GM19023 (cell line): ENCODE measurements around the gene TGFBR3.

ENCODE experiments used
- ATAC-seq: cut with Tn5 transposase; IDR thresholded peaks from one replicate; pipeline ENCODE4 v1.9.1; 2021; ENCODE audit warnings: mild to moderate bottlenecking, moderate library complexity; ENCODE audit not compliant: unreplicated experiment

TGFBR3 gene

DNA sequence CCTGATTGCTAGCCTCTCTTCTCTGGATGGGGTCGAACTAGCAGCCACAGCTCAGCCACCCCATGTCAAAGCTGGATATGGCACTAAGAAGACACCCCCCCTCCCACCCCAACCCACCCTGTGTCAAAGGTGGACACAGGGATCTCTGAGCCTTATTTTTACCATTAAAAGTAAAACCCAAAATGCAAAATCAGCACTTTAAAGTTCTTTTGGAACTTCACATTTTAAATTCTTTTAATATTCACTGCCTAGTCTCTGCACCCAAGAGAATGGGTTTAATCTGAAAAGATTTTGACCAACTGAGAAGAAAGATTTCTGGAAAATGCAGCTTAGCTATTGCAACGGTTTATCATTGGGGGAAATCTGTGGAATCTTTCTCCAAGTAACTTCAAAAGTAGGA lies 167.6 kb downstream of the TGFBR3 start:
- ATAC-seq, result no peak

DNA sequence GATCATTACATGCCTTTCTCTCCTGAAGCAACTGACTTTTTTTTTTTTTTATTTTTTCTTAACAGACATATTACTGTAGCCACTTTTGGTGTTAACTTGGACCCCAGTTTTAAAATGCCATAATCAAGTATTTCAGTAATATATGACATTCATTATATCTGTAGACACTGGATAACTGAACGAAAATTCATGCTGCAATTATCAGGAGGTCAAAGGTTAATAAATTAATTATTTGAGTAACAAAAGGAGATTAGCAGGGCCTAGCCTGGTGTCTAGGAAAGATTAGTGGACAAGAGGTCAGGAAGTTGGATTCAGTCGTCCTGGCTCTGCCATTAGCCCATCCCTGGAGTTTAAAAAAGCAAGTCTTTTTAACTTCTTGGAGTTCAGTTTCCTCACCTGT lies 168.1 kb downstream of the TGFBR3 start:
- no peak for ATAC-seq

GRCh38 chr1:91716339-91716738 lies 169.6 kb downstream of the TGFBR3 start:
- no peak for ATAC-seq

GRCh38 chr1:91715416-91716000 lies 170.4 kb downstream of the TGFBR3 start:
- ATAC-seq, result no peak

GRCh38 chr1:91714867-91715381 lies 171.0 kb downstream of the TGFBR3 start:
- no peak for ATAC-seq

GRCh38 chr1:91712981-91713841 lies 172.7 kb downstream of the TGFBR3 start:
- no peak for ATAC-seq

- ATAC-seq, result no peak
Measured at GRCh38 chr1:91712393-91712792, 173.6 kb downstream of the TGFBR3 start.

GRCh38 chr1:91711504-91712247 lies 174.3 kb downstream of the TGFBR3 start:
- ATAC-seq, result no peak

DNA sequence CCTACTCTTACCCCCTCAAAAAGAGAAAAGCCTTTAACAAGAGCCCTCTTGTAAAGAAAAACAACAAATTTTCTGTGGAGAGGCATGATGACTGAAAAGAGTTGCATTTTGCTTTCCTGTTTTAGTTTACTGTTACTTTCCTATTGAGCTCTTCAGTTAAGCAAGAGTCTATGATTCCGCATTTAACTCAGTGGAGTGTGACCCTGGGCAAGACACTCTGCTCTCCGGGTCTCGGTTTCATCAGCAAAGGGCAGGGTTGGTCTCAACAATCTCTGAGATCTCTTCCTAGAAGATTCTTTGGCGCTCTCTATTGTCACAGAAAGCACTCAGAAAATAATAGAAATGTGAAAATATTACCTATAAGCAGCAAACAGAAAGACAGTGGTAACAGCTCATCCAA lies 175.7 kb downstream of the TGFBR3 start:
- ATAC-seq, result no peak

GRCh38 chr1:91708691-91709090 lies 177.3 kb downstream of the TGFBR3 start:
- ATAC-seq, result no peak

GRCh38 chr1:91707890-91708218 lies 178.1 kb downstream of the TGFBR3 start:
- no peak for ATAC-seq

DNA sequence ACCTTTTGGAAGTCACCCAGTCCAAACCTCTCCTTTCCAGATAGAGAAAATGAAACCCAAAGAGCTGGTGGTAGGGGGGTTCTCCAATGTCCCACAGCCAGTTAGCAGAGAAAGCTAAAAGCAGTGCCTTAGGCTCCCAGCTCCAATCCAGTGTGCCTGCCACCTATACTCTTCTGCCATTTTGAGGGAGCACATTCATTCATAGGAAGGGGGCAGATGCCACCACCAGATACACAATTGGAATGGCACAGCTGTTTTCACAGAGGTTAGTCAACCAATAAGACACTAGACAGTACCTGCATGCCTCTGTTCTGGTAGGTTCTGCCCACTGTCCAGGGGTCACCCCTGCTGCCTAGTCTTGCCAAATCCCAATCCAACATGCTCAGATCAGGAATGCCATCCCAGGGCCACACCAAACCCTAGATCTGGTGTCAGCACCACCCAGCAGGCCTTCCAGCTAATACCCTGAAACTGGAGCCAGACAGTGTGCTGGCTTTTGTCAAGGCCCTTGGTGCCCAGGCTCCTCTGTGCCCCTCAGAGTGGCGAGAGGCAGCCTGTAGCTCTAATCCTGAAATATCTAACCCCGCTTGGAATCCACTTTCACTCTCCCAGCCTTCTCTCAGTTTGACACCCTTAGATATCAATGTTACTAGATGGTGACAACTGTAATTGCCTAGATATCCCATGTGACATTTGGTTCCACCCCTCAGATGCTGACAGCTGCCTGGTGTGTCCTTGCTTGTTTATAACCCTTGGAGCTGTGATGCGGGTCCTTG lies 178.6 kb downstream of the TGFBR3 start:
- ATAC-seq, result no peak

- ATAC-seq, result no peak
Measured at GRCh38 chr1:91706140-91706957, 179.6 kb downstream of the TGFBR3 start.

DNA sequence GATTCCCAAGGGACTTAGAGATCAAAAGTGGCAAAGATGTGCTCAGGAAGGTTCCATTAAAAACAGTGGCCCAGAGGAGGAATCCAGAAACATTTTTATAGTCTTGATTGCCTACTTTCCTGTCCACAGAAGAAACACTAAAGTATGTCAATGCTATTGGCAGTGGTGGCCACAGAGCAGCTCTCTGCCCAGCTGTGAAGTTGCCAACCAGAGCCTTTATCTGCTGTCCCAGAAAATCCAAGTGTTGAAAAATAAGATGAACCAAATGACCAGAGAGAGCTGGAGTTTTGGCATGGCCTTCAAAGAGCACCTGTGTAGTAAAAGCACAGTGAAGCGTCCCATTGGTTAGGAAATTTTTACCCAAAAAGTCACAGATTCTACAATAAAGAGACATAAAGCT lies 181.2 kb downstream of the TGFBR3 start:
- ATAC-seq, result no peak

- no peak for ATAC-seq
Measured at GRCh38 chr1:91703095-91703494, 182.9 kb downstream of the TGFBR3 start.

DNA sequence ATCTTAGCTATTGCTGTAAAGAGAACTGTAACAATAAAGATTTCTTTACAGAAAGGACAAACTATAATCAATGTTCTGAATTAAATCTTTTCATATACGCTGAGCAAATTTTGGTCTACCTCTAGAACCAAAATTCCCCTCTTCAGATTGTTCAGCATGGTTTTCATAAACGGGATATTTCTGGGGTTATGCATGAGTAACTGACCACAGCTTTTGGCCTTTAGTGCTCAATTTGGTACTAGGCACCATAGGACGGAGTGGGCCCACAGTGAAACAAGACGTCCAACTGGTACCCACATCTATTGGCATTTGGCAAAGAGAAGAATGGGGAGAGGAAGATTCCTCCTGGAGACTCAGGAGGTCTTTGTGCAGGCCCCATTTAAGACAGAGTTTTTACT lies 184.5 kb downstream of the TGFBR3 start:
- no peak for ATAC-seq

- ATAC-seq, result no peak
Measured at GRCh38 chr1:91700771-91701471, 185.0 kb downstream of the TGFBR3 start.

DNA sequence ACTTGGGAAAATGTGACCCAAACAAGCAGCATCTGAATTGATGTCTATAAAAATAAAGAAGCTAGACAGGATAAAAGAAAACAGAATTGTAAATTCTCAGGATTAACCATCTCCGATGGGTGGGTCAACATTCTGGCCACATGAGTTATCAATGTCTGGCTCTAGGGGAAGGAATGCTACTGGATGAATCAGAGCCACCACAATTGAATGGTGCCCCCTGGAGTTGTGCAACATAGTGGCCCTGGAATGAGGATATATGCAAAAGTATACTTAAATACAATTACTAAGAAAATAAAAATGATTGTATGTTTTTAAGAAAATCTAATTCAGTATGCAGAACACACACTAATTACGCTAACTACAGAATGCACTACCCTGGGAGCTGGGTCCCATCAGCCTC lies 185.6 kb downstream of the TGFBR3 start:
- ATAC-seq, result no peak

- no peak for ATAC-seq
Measured at GRCh38 chr1:91699339-91699974, 186.5 kb downstream of the TGFBR3 start.
